Heart left ventricle (tissue), 16 donors: ENCODE measurements around the gene S1PR2. TPM values are rescaled to one million over a fixed set of nuclear protein-coding genes. Genes with fewer than 3 reads are reported as not detected.

ENCODE experiments used
- ATAC-seq, 4 donors: fragments of 200-7000 bp; cut with Tn5 transposase; one replicate each; pipeline ENCODE4 v1.9.1; 2020 to 2022; ENCODE audit warnings: moderate library complexity in 4 of 4, mild to moderate bottlenecking in 3 of 4, moderate number of reproducible peaks in 1 of 4
- DNase-seq, 5 donors: peaks; one replicate each; pipeline ENCODE4 v3.0.0-alpha.2; 2020
- H3K27ac ChIP-seq, 12 donors: fragments of 200-600 bp; sonication (generic) in 4 of 12; one replicate each; pipeline versions ENCODE4 v1.5.0 to v1.8.0; 2016 to 2022; ENCODE audit warnings: mild to moderate bottlenecking in 2 of 12
- H3K27me3 ChIP-seq, 9 donors: fragments of 200-600 bp; sonication (generic) in 2 of 9; one replicate each; pipeline versions ENCODE4 v1.5.1 to v1.8.0; 2016 to 2022; ENCODE audit warnings: mild to moderate bottlenecking in 3 of 9
- H3K36me3 ChIP-seq, 9 donors: fragments of 200-600 bp; sonication (generic) in 2 of 9; one replicate each; pipeline versions ENCODE4 v1.5.0 to v1.8.0; 2018 to 2022; ENCODE audit warnings: mild to moderate bottlenecking in 2 of 9
- H3K4me1 ChIP-seq, 12 donors: fragments of 200-600 bp; sonication (generic) in 4 of 12; one replicate each; pipeline versions ENCODE4 v1.5.0 to v1.8.0; 2016 to 2022; ENCODE audit warnings: mild to moderate bottlenecking in 3 of 12
- H3K4me3 ChIP-seq, 12 donors: fragments of 200-600 bp; sonication (generic) in 4 of 12; one replicate each; pipeline versions ENCODE4 v1.5.0 to v1.8.0; 2017 to 2022; ENCODE audit warnings: mild to moderate bottlenecking in 9 of 12, moderate library complexity in 4 of 12
- H3K9me3 ChIP-seq, 12 donors: fragments of 200-600 bp; sonication (generic) in 4 of 12; one replicate each; pipeline versions ENCODE4 v1.5.0 to v1.8.0; 2016 to 2022; ENCODE audit warnings: mild to moderate bottlenecking in 1 of 12
- POLR2A ChIP-seq, 2 donors: fragments of 450-650 bp; IDR thresholded peaks; one replicate each; pipeline ENCODE4 v1.6.1; 2017; ENCODE audit warnings: antibody characterized with exemption in 2 of 2, mild to moderate bottlenecking in 2 of 2, moderate library complexity in 2 of 2
- WGBS, 4 donors: extraction: QIAGEN DNeasy Blood & Tissue Kit in 2 of 4; methylation state at CpG; one replicate each; pipeline versions ENCODE4 v1.1.5 to v1.1.7; 2013 to 2018; 5-methylcytosine and 5-hydroxymethylcytosine counted together
- intact Hi-C, 10 donors: fragments of 100-400 bp; cut with DNase I; formaldehyde crosslinking; loops; one replicate each; pipeline versions ENCODE4 v1.11.1 to v1.14.2; 2022
- polyA plus RNA-seq, 2 donors: library from polyadenylated mRNA; stranded (reverse); fragments of 200-250 nt; gene quantifications; one replicate each; pipeline ENCODE4 v1.2.3, GENCODE V29; 2013
- total RNA-seq, 9 donors: library from RNA; depleted of rRNA in 2 of 9; stranded (reverse); fragments of >200 nt in 2 of 9; fragmentation: NEBNext Ultra II Directional in 3 of 9; extraction: Animal tissue kit (Norgen Biotek cat#: 25700) in 3 of 9; gene quantifications; one replicate each; pipeline versions ENCODE4 v1.1.0 to v1.2.4, GENCODE V29; 2016 to 2023
- TF ChIP-seq, protein P1 (sequence below), 12 donors: fragments of 200-600 bp; sonication (generic) in 4 of 12; IDR thresholded peaks; one replicate each; pipeline versions ENCODE4 v1.5.0 to v1.8.0; 2018 to 2022; ENCODE audit warnings: antibody characterized with exemption in 12 of 12, mild to moderate bottlenecking in 5 of 12
- donor health status: ischemic (EF 13 %, LVEDD 7.1; RV severe dilation, severe dysfunction).
- donor health status: healthy with polysubstance abuse.
- donor health status: DM: no; HTN: yes; CAD: no.
- donor health status: DM: no; HTN: no; CAD: no.
- donor health status: ischemic (EF 25% LVEDD 6.9; RV normal size, moderate dysfunction).
- donor health status: ischemic (EF 25% LVEDD 5.7; RV mildly dilated, moderate dysfunction).
- donor health status: healthy.
- donor health status: DM: yes; HTN: yes; CAD: no.
- donor health status: ischemic (EF 35%, LVEDD 5.7; RV mildly dilated, moderate dysfunction).
- donor health status: nonischemic (EF 11% LVEDD 7.7; RV severe dilation, severe dysfunction).
- donor health status: DM: yes; HTN: yes; CAD: no.
- donor health status: PGD.
- donor health status: ischemic (EF 29% LVEDD 5.4; RV normal size, mild dysfunction).
- donor health status: nonischemic (EF 23%, LVEDD 6.1; RV moderate dilation, normal function).

S1PR2 gene
- total and polyA plus RNA-seq, 11 donors = 1.0 to 14.2 (median 4.3) TPM

DNA sequence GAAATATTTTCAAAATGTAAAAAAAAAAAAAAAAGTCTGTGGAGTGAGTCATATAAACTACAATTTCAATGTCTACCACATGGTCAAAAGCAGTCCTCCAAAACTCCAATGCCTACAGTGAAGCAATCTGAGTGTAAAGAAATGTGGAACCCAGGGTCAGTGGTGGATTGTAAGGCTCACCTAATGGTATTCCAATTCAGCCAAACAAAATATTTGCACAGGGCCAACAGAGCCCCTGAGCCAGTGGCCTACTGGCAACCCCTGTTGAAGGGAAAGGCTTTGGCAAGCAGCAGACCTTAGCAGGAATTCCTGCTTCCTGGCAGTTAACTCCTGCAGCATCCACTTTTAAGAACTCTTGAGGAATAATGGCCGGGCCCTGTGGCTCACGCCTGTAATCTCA lies 39.8 kb downstream of the S1PR2 start:
- ATAC-seq = peak in 1 of 4 donors; percentile 21
- Histone ChIP-seq H3K4me1 (peaks cover 0 to 48% (median 26%) of the 10 kb centered on the region in 12 donors), H3K36me3 (peaks cover 0 to 42% (median under 1%) of the 10 kb centered on the region in 9 donors), H3K9me3 (no peaks in the 10 kb centered on the region), H3K27ac (peak overlapping the region in 4 of 12 donors; percentile 17 to 38 (median 22)), H3K4me3 (no peak overlapping the region), H3K27me3 (no peaks in the 10 kb centered on the region)
- 34 to 80% (median 60%) methylated on average over 2 of the region's 2 CpGs for WGBS, 4 donors
- no peak for TF ChIP-seq POLR2A (IDR thresholded peaks at IDR 0.05)
- TF ChIP-seq, protein P1, sequence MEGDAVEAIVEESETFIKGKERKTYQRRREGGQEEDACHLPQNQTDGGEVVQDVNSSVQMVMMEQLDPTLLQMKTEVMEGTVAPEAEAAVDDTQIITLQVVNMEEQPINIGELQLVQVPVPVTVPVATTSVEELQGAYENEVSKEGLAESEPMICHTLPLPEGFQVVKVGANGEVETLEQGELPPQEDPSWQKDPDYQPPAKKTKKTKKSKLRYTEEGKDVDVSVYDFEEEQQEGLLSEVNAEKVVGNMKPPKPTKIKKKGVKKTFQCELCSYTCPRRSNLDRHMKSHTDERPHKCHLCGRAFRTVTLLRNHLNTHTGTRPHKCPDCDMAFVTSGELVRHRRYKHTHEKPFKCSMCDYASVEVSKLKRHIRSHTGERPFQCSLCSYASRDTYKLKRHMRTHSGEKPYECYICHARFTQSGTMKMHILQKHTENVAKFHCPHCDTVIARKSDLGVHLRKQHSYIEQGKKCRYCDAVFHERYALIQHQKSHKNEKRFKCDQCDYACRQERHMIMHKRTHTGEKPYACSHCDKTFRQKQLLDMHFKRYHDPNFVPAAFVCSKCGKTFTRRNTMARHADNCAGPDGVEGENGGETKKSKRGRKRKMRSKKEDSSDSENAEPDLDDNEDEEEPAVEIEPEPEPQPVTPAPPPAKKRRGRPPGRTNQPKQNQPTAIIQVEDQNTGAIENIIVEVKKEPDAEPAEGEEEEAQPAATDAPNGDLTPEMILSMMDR (IDR thresholded peaks at IDR 0.05) = no peak
- peak in 2 of 5 donors; percentile 22 to 33 for DNase-seq
- intact Hi-C loops = loop anchor here in 6 of 10 donors (5.0 to 10.0 kb wide), 5 partner anchors 36 to 61 kb away; partner anchors contain the start of genes MRPL4 (in 1 of the 6) and S1PR2 (in 1 of the 6)

DNA sequence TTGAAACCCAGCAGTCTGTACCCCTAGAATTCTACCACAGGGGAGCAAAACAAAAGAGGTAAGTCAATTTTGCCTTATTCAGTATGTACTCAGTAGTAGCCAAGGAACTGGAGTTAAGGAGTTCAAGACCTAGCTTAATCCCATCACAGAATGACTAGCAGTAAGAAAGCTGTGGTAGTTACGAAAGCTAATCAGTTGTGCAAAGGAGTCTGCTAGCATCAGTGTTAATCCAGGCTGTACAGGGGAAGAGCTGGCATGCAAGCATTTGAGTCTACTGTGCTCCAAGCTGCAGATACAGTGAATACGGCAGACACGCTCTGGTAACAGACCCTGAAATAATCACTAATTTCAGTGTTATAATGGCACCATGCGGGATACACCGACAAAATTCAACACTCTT lies 41.1 kb downstream of the S1PR2 start:
- Histone ChIP-seq H3K27ac (no peak overlapping the region), H3K36me3 (peaks cover 0 to 55% (median 7%) of the 10 kb centered on the region in 9 donors), H3K4me3 (no peak overlapping the region), H3K27me3 (no peaks in the 10 kb centered on the region), H3K4me1 (peaks cover 0 to 45% (median 25%) of the 10 kb centered on the region in 12 donors), H3K9me3 (no peaks in the 10 kb centered on the region)
- WGBS, 4 donors = 94 to 96% (median 95%) methylated on average over 5 of the region's 5 CpGs
- intact Hi-C loops = loop anchor here in 6 of 10 donors (5.0 to 10.0 kb wide), 5 partner anchors 37 to 62 kb away; partner anchors contain the start of genes MRPL4 (in 1 of the 6) and S1PR2 (in 1 of the 6)
- TF ChIP-seq, protein P1 (IDR thresholded peaks at IDR 0.05) = no peak
- TF ChIP-seq POLR2A (IDR thresholded peaks at IDR 0.05) = no peak
- DNase-seq (no peak), ATAC-seq (no peak)

DNA sequence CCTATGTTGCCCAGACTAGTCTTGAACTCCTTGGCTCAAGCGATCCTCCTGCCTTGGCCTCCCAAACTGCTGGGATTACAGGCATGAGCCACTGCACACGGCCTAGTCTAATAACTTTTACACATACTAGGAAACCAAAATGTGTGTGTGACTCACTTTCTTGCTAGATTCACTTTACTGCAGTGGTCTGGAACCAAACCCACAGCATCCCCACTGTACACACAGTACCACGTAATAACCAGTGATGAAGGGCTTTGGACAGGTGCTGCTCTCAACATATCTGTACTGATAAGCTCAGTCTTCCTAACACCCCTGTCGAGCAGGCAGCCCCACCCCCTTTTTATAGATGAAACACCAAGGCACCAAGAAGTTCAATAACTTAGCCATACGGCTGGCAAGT lies 41.5 kb downstream of the S1PR2 start:
- intact Hi-C loops = loop anchor here in 6 of 10 donors (5.0 to 10.0 kb wide), 5 partner anchors 38 to 63 kb away; partner anchors contain the start of genes MRPL4 (in 1 of the 6) and S1PR2 (in 1 of the 6)
- peaks cover 0 to 59% (median 11%) of the 10 kb centered on the region in 9 donors for H3K36me3 ChIP-seq
- no peaks in the 10 kb centered on the region for H3K9me3 ChIP-seq
- TF ChIP-seq, protein P1 (IDR thresholded peaks at IDR 0.05) = no peak
- TF ChIP-seq POLR2A (IDR thresholded peaks at IDR 0.05) = no peak
- DNase-seq (no peak), ATAC-seq (no peak)
- no peak overlapping the region for H3K27ac ChIP-seq
- no peak overlapping the region for H3K4me3 ChIP-seq
- H3K27me3 ChIP-seq = no peaks in the 10 kb centered on the region
- WGBS, 4 donors = 81 to 84% (median 83%) methylated on average over 5 of the region's 5 CpGs
- H3K4me1 ChIP-seq = peaks cover 0 to 44% (median 24%) of the 10 kb centered on the region in 12 donors

DNA sequence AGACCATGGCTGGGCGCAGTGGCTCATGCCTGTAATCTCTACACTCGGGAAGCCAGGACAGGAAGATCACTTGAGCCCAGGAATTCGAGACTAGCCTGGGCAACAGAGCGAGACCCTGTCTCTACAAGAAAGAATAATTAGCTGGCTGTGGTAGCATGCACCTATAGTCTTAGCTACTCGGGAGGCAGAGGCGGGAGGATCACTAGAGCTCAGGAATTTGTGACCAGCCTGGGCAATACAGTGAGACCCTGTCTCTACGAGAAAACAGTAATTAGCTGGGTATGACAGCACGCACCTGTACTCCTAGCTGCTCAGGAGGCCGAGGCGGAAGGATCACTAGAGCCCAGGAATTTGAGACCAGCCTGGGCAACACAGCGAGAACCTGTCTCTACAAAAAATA lies 43.8 kb downstream of the S1PR2 start:
- peak overlapping the region in 1 of 12 donors; percentile 10 for H3K27ac ChIP-seq
- intact Hi-C loops = no loop called here
- no peak for TF ChIP-seq POLR2A (IDR thresholded peaks at IDR 0.05)
- TF ChIP-seq, protein P1 (IDR thresholded peaks at IDR 0.05) = no peak
- H3K36me3 ChIP-seq = peaks cover 0 to 78% (median 11%) of the 10 kb centered on the region in 9 donors
- ATAC-seq (no peak), DNase-seq (no peak)
- no peaks in the 10 kb centered on the region for H3K27me3 ChIP-seq
- 85 to 88% (median 86%) methylated on average over 11 of the region's 11 CpGs for WGBS, 4 donors
- no peak overlapping the region for H3K4me3 ChIP-seq
- peaks cover 0 to 30% (median 11%) of the 10 kb centered on the region in 12 donors for H3K4me1 ChIP-seq
- H3K9me3 ChIP-seq = no peaks in the 10 kb centered on the region
